Mesendoderm (in vitro differentiated cells): Measurements from ENCODE around the gene ANO4.
A peak's percentile ranks its signal among the peaks of the same experiment; 100 is the strongest.
"Not testable (repeated sequence)": the region's sequence is repeated elsewhere in the genome, so short reads cannot be mapped to it uniquely, and the experiment has no call there.

Experiments
- DNase-seq: peaks from one replicate; pipeline ENCODE4 v3.0.0; 2013
- H2AK5ac ChIP-seq: 2 replicates; pipeline ENCODE4 v1.6.1; 2013; ENCODE audit warnings: low read length, inconsistent platforms
- H2BK120ac ChIP-seq: 2 replicates; pipeline ENCODE4 v1.6.1; 2013; ENCODE audit warnings: low read depth, mild to moderate bottlenecking, low read length, moderate library complexity, mixed read lengths
- H2BK15ac ChIP-seq: replicated peaks from 2 replicates; pipeline ENCODE4 v1.6.1; 2013; ENCODE audit warnings: low read depth, mild to moderate bottlenecking, moderate library complexity
- H2BK5ac ChIP-seq: 2 replicates; pipeline ENCODE4 v1.6.1; 2013; ENCODE audit warnings: low read length, inconsistent platforms
- H3K18ac ChIP-seq: 2 replicates; pipeline ENCODE4 v1.6.1; 2013; ENCODE audit warnings: mild to moderate bottlenecking, low read length, mixed read lengths
- H3K23ac ChIP-seq: one replicate; pipeline ENCODE4 v1.6.1; 2013; ENCODE audit warnings: low read length
- H3K27ac ChIP-seq: 2 replicates; pipeline ENCODE4 v1.5.1; 2013; ENCODE audit warnings: low read depth, mild to moderate bottlenecking, inconsistent platforms, low read length, moderate library complexity
- H3K27me3 ChIP-seq: 2 replicates; pipeline ENCODE4 v1.6.1; 2013; ENCODE audit warnings: low read length, control low read depth, mild to moderate bottlenecking, inconsistent platforms; ENCODE audit not compliant: insufficient read depth, poor library complexity
- H3K36me3 ChIP-seq: 2 replicates; pipeline ENCODE4 v1.6.1; 2013; ENCODE audit warnings: low read length, inconsistent platforms; ENCODE audit not compliant: control insufficient read depth, insufficient read depth
- H3K4ac ChIP-seq: one replicate; pipeline ENCODE4 v1.6.1; 2013; ENCODE audit warnings: low read depth, mild to moderate bottlenecking, low read length, moderate library complexity
- H3K4me1 ChIP-seq: 2 replicates; pipeline ENCODE4 v1.6.1; 2013; ENCODE audit warnings: low read depth, low read length, inconsistent platforms; ENCODE audit not compliant: control insufficient read depth
- H3K4me2 ChIP-seq: 2 replicates; pipeline ENCODE4 v1.6.1; 2013; ENCODE audit warnings: low read length
- H3K4me3 ChIP-seq: 2 replicates; pipeline ENCODE4 v1.5.1; 2013; ENCODE audit warnings: mild to moderate bottlenecking, low read length
- H3K56ac ChIP-seq: one replicate; pipeline ENCODE4 v1.6.1; 2013; ENCODE audit warnings: low read length
- H3K79me1 ChIP-seq: 2 replicates; pipeline ENCODE4 v1.6.1; 2013; ENCODE audit warnings: low read length, inconsistent platforms
- H3K79me2 ChIP-seq: 2 replicates; pipeline ENCODE4 v1.6.1; 2013; ENCODE audit warnings: mild to moderate bottlenecking, low read length; ENCODE audit not compliant: control insufficient read depth, insufficient read depth
- H3K9ac ChIP-seq: 2 replicates; pipeline ENCODE4 v1.6.1; 2013; ENCODE audit warnings: low read length, inconsistent platforms
- H4K5ac ChIP-seq: one replicate; pipeline ENCODE4 v1.6.1; 2013; ENCODE audit warnings: low read length
- H4K8ac ChIP-seq: one replicate; pipeline ENCODE4 v1.6.1; 2013; ENCODE audit warnings: low read depth, mild to moderate bottlenecking, control low read depth, low read length, moderate library complexity
- WGBS: extraction: QIAGEN DNeasy Blood & Tissue Kit; methylation state at CpG from one replicate; pipeline ENCODE4 v1.1.7; 2013; ENCODE audit warnings: low lambda C conversion rate, missing lambda C conversion rate; ENCODE audit not compliant: insufficient coverage; ENCODE audit errors: extremely low coverage; 5-methylcytosine and 5-hydroxymethylcytosine counted together

The ANO4 gene

GRCh38 chr12:101050631-101051030 lies 256.1 kb downstream of the ANO4 start:
- Histone ChIP-seq H3K4me2 (no peak overlapping the region), H3K4me1 (no peaks in the 10 kb centered on the region), H2BK120ac (no peak overlapping the region), H3K4me3 (no peak overlapping the region), H3K9ac (no peak overlapping the region), H3K27ac (no peak overlapping the region), H3K56ac (no peak overlapping the region), H3K27me3 (no peaks in the 10 kb centered on the region), H4K5ac (no peak overlapping the region), H3K79me1 (no peaks in the 10 kb centered on the region), H3K36me3 (no peaks in the 10 kb centered on the region), H2AK5ac (no peak overlapping the region), H3K18ac (no peak overlapping the region), H2BK15ac (no peak overlapping the region), H3K23ac (no peak overlapping the region), H2BK5ac (no peak overlapping the region), H3K4ac (no peak overlapping the region), H4K8ac (no peak overlapping the region), H3K79me2 (no peaks in the 10 kb centered on the region)
- DNase-seq: no peak
- no CpG with 5 or more reads among the region's 1 CpG for WGBS

GRCh38 chr12:101051151-101051550 lies 256.6 kb downstream of the ANO4 start:
- no peak overlapping the region for H3K4ac ChIP-seq
- no peak overlapping the region for H4K8ac ChIP-seq
- no peak overlapping the region for H2AK5ac ChIP-seq
- no peaks in the 10 kb centered on the region for H3K79me2 ChIP-seq
- H2BK5ac ChIP-seq: no peak overlapping the region
- H3K4me2 ChIP-seq: no peak overlapping the region
- H3K4me1 ChIP-seq: no peaks in the 10 kb centered on the region
- H3K79me1 ChIP-seq: no peaks in the 10 kb centered on the region
- no peak overlapping the region for H3K18ac ChIP-seq
- no peak overlapping the region for H2BK120ac ChIP-seq
- H2BK15ac ChIP-seq: no peak overlapping the region
- H3K36me3 ChIP-seq: no peaks in the 10 kb centered on the region
- no peaks in the 10 kb centered on the region for H3K27me3 ChIP-seq
- no peak overlapping the region for H3K27ac ChIP-seq
- H3K9ac ChIP-seq: no peak overlapping the region
- DNase-seq: no peak
- H3K56ac ChIP-seq: no peak overlapping the region
- H4K5ac ChIP-seq: no peak overlapping the region
- no peak overlapping the region for H3K4me3 ChIP-seq
- no peak overlapping the region for H3K23ac ChIP-seq

- Histone ChIP-seq H2AK5ac (no peak overlapping the region), H2BK120ac (no peak overlapping the region), H3K4me1 (no peaks in the 10 kb centered on the region), H2BK15ac (no peak overlapping the region), H3K23ac (no peak overlapping the region), H3K4ac (no peak overlapping the region), H4K8ac (no peak overlapping the region), H3K18ac (no peak overlapping the region), H3K27ac (no peak overlapping the region), H2BK5ac (no peak overlapping the region), H3K36me3 (no peaks in the 10 kb centered on the region), H3K9ac (no peak overlapping the region), H3K79me2 (no peaks in the 10 kb centered on the region), H3K4me2 (no peak overlapping the region), H3K56ac (no peak overlapping the region), H3K27me3 (no peaks in the 10 kb centered on the region), H4K5ac (no peak overlapping the region), H3K79me1 (no peaks in the 10 kb centered on the region), H3K4me3 (no peak overlapping the region)
- no CpG with 5 or more reads among the region's 8 CpGs for WGBS
- no peak for DNase-seq
Observed at GRCh38 chr12:101051901-101052550, 257.4 kb downstream of the ANO4 start.

GRCh38 chr12:101053203-101053602 lies 258.6 kb downstream of the ANO4 start:
- Histone ChIP-seq H2BK120ac (no peak overlapping the region), H3K79me2 (no peaks in the 10 kb centered on the region), H3K36me3 (no peaks in the 10 kb centered on the region), H3K27ac (no peak overlapping the region), H3K9ac (no peak overlapping the region), H3K4me3 (no peak overlapping the region), H3K56ac (no peak overlapping the region), H3K4me1 (no peaks in the 10 kb centered on the region), H3K23ac (no peak overlapping the region), H3K4me2 (no peak overlapping the region), H2BK5ac (no peak overlapping the region), H2AK5ac (no peak overlapping the region), H2BK15ac (no peak overlapping the region), H3K4ac (no peak overlapping the region), H3K79me1 (no peaks in the 10 kb centered on the region), H3K27me3 (no peaks in the 10 kb centered on the region), H4K8ac (no peak overlapping the region), H3K18ac (no peak overlapping the region), H4K5ac (no peak overlapping the region)
- no peak for DNase-seq

- no peak overlapping the region for H3K9ac ChIP-seq
- no peak overlapping the region for H3K56ac ChIP-seq
- H2BK5ac ChIP-seq: no peak overlapping the region
- no peak overlapping the region for H3K4ac ChIP-seq
- H3K79me2 ChIP-seq: no peaks in the 10 kb centered on the region
- H3K18ac ChIP-seq: no peak overlapping the region
- H3K4me3 ChIP-seq: no peak overlapping the region
- no peaks in the 10 kb centered on the region for H3K27me3 ChIP-seq
- no peak overlapping the region for H2AK5ac ChIP-seq
- no peaks in the 10 kb centered on the region for H3K36me3 ChIP-seq
- H4K5ac ChIP-seq: no peak overlapping the region
- no peak overlapping the region for H2BK120ac ChIP-seq
- DNase-seq: no peak
- no peak overlapping the region for H3K4me2 ChIP-seq
- H3K23ac ChIP-seq: no peak overlapping the region
- H4K8ac ChIP-seq: no peak overlapping the region
- no peaks in the 10 kb centered on the region for H3K4me1 ChIP-seq
- H2BK15ac ChIP-seq: no peak overlapping the region
- H3K79me1 ChIP-seq: no peaks in the 10 kb centered on the region
- no peak overlapping the region for H3K27ac ChIP-seq
Observed at GRCh38 chr12:101055940-101056339, 261.4 kb downstream of the ANO4 start.

GRCh38 chr12:101062508-101062907 lies 267.9 kb downstream of the ANO4 start:
- not testable (repeated sequence) for H3K27ac ChIP-seq, H2BK120ac ChIP-seq, H3K4me2 ChIP-seq, H4K5ac ChIP-seq, H4K8ac ChIP-seq, H3K36me3 ChIP-seq, H3K9ac ChIP-seq, H3K56ac ChIP-seq, H3K4me1 ChIP-seq, H3K79me2 ChIP-seq, H3K18ac ChIP-seq, H2BK5ac ChIP-seq, H3K4ac ChIP-seq, H3K4me3 ChIP-seq, H3K23ac ChIP-seq, H3K79me1 ChIP-seq, H2AK5ac ChIP-seq, H3K27me3 ChIP-seq, H2BK15ac ChIP-seq
- no CpG with 5 or more reads among the region's 4 CpGs for WGBS
- peak; percentile 42 for DNase-seq
